Calu3 (cell line): Measurements from ENCODE around the gene AMPD3. TPM values are rescaled to one million over a fixed set of nuclear protein-coding genes. Genes with fewer than 3 reads are reported as not detected.

ENCODE experiments used
- BruUV-seq: library from RNA; stranded (reverse); fragments of 400-500 nt; replicated peaks from 2 replicates; lab custom pipeline; 2021; lab: Mats Ljungman, UMichigan
- CTCF ChIA-PET: fragments of 300-600 bp; sonication (Branson Sonifier 250); formaldehyde crosslinking; loops from one replicate; lab custom pipeline; 2022; ENCODE audit warnings: antibody characterized with exemption; lab: Charles Lee
- DNase-seq: peaks from one replicate; pipeline ENCODE4 v3.0.0; 2022
- H3K27ac Mint-ChIP-seq: one replicate; pipeline ENCODE4 v1.8.0; 2022; ENCODE audit warnings: mixed read lengths; ENCODE audit not compliant: unreplicated experiment
- H3K27me3 Mint-ChIP-seq: one replicate; pipeline ENCODE4 v1.8.0; 2022; ENCODE audit warnings: mixed read lengths; ENCODE audit not compliant: unreplicated experiment
- H3K36me3 Mint-ChIP-seq: one replicate; pipeline ENCODE4 v1.8.0; 2022; ENCODE audit warnings: mild to moderate bottlenecking, moderate library complexity, mixed read lengths; ENCODE audit not compliant: insufficient read depth, unreplicated experiment
- H3K4me1 Mint-ChIP-seq: one replicate; pipeline ENCODE4 v1.8.0; 2022; ENCODE audit warnings: mild to moderate bottlenecking, low read depth, mixed read lengths; ENCODE audit not compliant: unreplicated experiment
- H3K4me3 Mint-ChIP-seq: one replicate; pipeline ENCODE4 v1.8.0; 2022; ENCODE audit warnings: mild to moderate bottlenecking, low read depth, moderate library complexity, mixed read lengths; ENCODE audit not compliant: unreplicated experiment
- H3K9me3 Mint-ChIP-seq: one replicate; pipeline ENCODE4 v1.8.0; 2022; ENCODE audit warnings: low read depth, mixed read lengths; ENCODE audit not compliant: unreplicated experiment
- CTCF ChIP-seq: fragments of 200-600 bp; IDR thresholded peaks from one replicate; pipeline ENCODE4 v1.8.0; 2022; ENCODE audit warnings: antibody characterized with exemption; ENCODE audit not compliant: unreplicated experiment
- intact Hi-C: fragments of 100-400 bp; cut with micrococcal nuclease; formaldehyde crosslinking; loops from one replicate; pipeline ENCODE4 v1.10.0; 2022; ENCODE audit not compliant: unreplicated experiment
- total RNA-seq: library from RNA; stranded (reverse); gene quantifications from 2 replicates; pipeline ENCODE4 v1.2.3, GENCODE V29; 2022

The AMPD3 gene
- total RNA-seq, 1 experiment from 2014 or later, result 2.1 TPM

DNA sequence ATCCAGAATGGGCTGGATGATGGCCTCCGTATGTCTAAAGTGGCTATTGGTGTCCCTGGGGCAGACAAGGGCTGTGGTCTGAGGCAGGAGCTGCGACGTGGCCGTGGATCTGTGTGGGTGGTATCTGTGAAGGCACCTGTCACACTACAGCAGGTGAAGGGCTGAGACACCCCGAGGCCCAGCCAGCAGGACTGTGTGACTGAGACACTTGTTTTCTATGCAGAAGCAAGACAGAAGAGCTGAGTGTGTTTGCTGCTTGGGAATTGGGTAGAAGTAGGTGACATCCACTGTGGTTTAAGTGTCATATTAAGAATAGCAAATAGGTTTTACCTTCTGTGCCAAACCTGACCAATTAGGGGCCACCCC lies 35.0 kb downstream of the AMPD3 start:
- H3K27ac Mint-ChIP-seq, result no peak overlapping the region
- CTCF ChIA-PET, result no interaction called here
- no peak overlapping the region for H3K4me3 Mint-ChIP-seq
- no peak for TF ChIP-seq CTCF
- intact Hi-C loops, result no loop called here
- peaks cover 23% of the 10 kb centered on the region for H3K4me1 Mint-ChIP-seq
- no peaks in the 10 kb centered on the region for H3K27me3 Mint-ChIP-seq
- BruUV-seq, result no TSS peak
- H3K9me3 Mint-ChIP-seq, result no peaks in the 10 kb centered on the region
- no peak for DNase-seq
- H3K36me3 Mint-ChIP-seq, result peaks cover 11% of the 10 kb centered on the region

- DNase-seq, result peak; percentile 47
- BruUV-seq, result no TSS peak
- Mint-ChIP-seq H3K36me3 (peaks cover 11% of the 10 kb centered on the region), H3K27me3 (no peaks in the 10 kb centered on the region), H3K4me3 (no peak overlapping the region), H3K4me1 (peaks cover 23% of the 10 kb centered on the region), H3K27ac (no peak overlapping the region), H3K9me3 (no peaks in the 10 kb centered on the region)
- no peak for TF ChIP-seq CTCF
- CTCF ChIA-PET, result interaction anchor here (0.6 kb wide), 1 partner anchor 24 kb away, joined by 3 read pairs; no protein-coding TSS in a partner anchor
- intact Hi-C loops, result no loop called here
Measured at GRCh38 chr11:10490398-10491241, 35.6 kb downstream of the AMPD3 start.

DNA sequence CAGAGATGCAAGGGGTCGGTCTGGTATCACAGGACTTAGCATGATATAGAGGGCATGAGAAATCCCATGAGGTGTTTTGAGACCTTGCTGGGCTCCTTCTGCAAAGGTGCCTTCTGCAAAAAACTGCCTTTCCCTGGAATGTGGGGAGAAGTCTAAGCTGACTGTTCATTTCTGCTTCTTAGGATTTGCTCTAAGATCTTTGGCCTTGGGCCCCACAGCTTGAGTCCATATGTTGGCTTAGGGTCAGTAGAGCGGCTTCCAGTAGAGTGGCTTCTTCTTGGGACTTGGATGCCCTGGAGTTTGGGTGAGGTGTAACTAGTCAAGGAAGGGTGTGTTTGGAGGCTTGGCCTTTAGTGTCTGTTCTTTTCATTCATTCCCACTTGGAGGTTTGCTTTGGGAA lies 37.0 kb downstream of the AMPD3 start:
- no peak overlapping the region for H3K27ac Mint-ChIP-seq
- peaks cover 23% of the 10 kb centered on the region for H3K4me1 Mint-ChIP-seq
- BruUV-seq, result no TSS peak
- no peak for DNase-seq
- H3K9me3 Mint-ChIP-seq, result no peaks in the 10 kb centered on the region
- no peak overlapping the region for H3K4me3 Mint-ChIP-seq
- H3K36me3 Mint-ChIP-seq, result peaks cover 11% of the 10 kb centered on the region
- intact Hi-C loops, result no loop called here
- CTCF ChIA-PET, result no interaction called here
- H3K27me3 Mint-ChIP-seq, result no peaks in the 10 kb centered on the region
- no peak for TF ChIP-seq CTCF

DNA sequence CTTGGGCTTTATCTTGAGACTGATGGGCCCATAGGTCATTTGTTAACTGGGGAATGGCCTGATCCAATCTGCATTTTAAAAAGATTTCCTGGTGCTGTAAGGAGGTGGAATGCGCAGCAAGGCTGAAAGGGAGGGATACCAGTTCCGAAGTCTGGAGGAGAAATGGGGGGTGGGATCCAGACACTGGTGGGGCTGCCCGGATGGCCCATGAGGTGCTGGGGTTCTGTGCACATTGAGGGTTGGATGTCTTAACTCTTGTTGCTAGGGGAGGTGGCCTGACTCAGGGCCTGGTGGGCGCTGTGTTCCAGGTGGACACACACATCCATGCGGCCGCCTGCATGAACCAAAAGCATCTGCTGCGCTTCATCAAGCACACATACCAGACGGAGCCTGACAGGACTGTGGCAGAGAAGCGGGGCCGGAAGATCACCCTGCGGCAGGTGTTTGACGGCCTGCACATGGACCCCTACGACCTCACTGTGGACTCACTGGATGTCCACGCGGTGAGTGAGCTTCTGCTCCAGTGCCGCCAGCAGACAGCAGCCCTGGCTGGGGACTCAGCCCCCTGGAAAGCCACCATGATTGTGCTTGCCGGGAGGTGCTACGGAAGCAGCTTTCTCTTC lies 38.1 kb downstream of the AMPD3 start:
- H3K27me3 Mint-ChIP-seq, result no peaks in the 10 kb centered on the region
- intact Hi-C loops, result no loop called here
- H3K36me3 Mint-ChIP-seq, result peaks cover 9% of the 10 kb centered on the region
- no peaks in the 10 kb centered on the region for H3K9me3 Mint-ChIP-seq
- CTCF ChIA-PET, result no interaction called here
- no peak for TF ChIP-seq CTCF
- H3K4me3 Mint-ChIP-seq, result no peak overlapping the region
- no peak overlapping the region for H3K27ac Mint-ChIP-seq
- no TSS peak for BruUV-seq
- H3K4me1 Mint-ChIP-seq, result peaks cover 17% of the 10 kb centered on the region
- DNase-seq, result no peak
